IMR-90 (cell line): ENCODE data around the gene PHKB. TPM values are rescaled to one million over a fixed set of nuclear protein-coding genes. Genes with fewer than 3 reads are reported as not detected.

ENCODE experiments used
- ATAC-seq: fragments of 200-7000 bp; cut with Tn5 transposase; 2 replicates; pipeline ENCODE4 v1.9.1; 2020; ENCODE audit warnings: low read depth, mild to moderate bottlenecking, moderate library complexity
- BruUV-seq: library from RNA; stranded (reverse); fragments of 400-500 nt; replicated peaks from 2 replicates; lab custom pipeline; 2021; lab: Mats Ljungman, UMichigan
- CTCF ChIA-PET: fragments of 300-600 bp; formaldehyde crosslinking; extraction: SDS; loops from one replicate; lab custom pipeline; 2021; ENCODE audit warnings: antibody characterized with exemption; lab: Yijun Ruan, JAX
- POLR2A ChIA-PET: fragments of 300-600 bp; sonication (Branson Sonifier 250); formaldehyde crosslinking; loops from one replicate; lab custom pipeline; 2022; ENCODE audit warnings: antibody characterized with exemption; ENCODE audit not compliant: unreplicated experiment; lab: Charles Lee
- DNase-seq: peaks from one replicate; pipeline ENCODE4 v3.0.0; 2013
- H2AFZ ChIP-seq: replicated peaks from 2 replicates; pipeline ENCODE3; 2013; ENCODE audit warnings: low read length, mild to moderate bottlenecking; ENCODE audit not compliant: poor library complexity
- H2AK5ac ChIP-seq: 2 replicates; pipeline ENCODE4 v1.6.1; 2013; ENCODE audit warnings: low read depth, low read length, inconsistent platforms
- H2AK9ac ChIP-seq: replicated peaks from 2 replicates; pipeline ENCODE3; 2013; ENCODE audit warnings: mild to moderate bottlenecking, low read depth, low read length, moderate library complexity; ENCODE audit not compliant: poor library complexity
- H2BK120ac ChIP-seq: 2 replicates; pipeline ENCODE4 v1.6.1; 2013; ENCODE audit warnings: low read depth, low read length, inconsistent platforms
- H2BK15ac ChIP-seq: 3 replicates; pipeline ENCODE4 v1.6.1; 2013; ENCODE audit warnings: low read depth, low read length, inconsistent platforms
- H2BK20ac ChIP-seq: 2 replicates; pipeline ENCODE4 v1.6.1; 2013; ENCODE audit warnings: low read depth, mild to moderate bottlenecking, inconsistent platforms, low read length, moderate library complexity
- H2BK5ac ChIP-seq: 2 replicates; pipeline ENCODE4 v1.6.1; 2013; ENCODE audit warnings: mild to moderate bottlenecking, low read depth, low read length, inconsistent platforms; ENCODE audit not compliant: poor library complexity, severe bottlenecking
- H3K14ac ChIP-seq: replicated peaks from 2 replicates; pipeline ENCODE4 v1.6.1; 2013; ENCODE audit warnings: low read depth, low read length, inconsistent platforms
- H3K18ac ChIP-seq: 2 replicates; pipeline ENCODE4 v1.6.1; 2013; ENCODE audit warnings: low read depth, low read length, control low read depth
- H3K23ac ChIP-seq: 2 replicates; pipeline ENCODE4 v1.6.1; 2013; ENCODE audit warnings: low read depth, low read length, inconsistent platforms
- H3K27ac ChIP-seq: 2 replicates; pipeline ENCODE4 v1.5.1; 2013; ENCODE audit warnings: mild to moderate bottlenecking, control low read depth, low read length; ENCODE audit not compliant: insufficient read depth
- H3K27me3 ChIP-seq: 2 replicates; pipeline ENCODE4 v1.6.1; 2013; ENCODE audit warnings: low read length; ENCODE audit not compliant: control insufficient read depth, insufficient read depth
- H3K36me3 ChIP-seq: 2 replicates; pipeline ENCODE4 v1.6.1; 2013; ENCODE audit warnings: low read length, mixed read lengths; ENCODE audit not compliant: control insufficient read depth, insufficient read depth
- H3K4ac ChIP-seq: 2 replicates; pipeline ENCODE4 v1.6.1; 2013; ENCODE audit warnings: low read depth, low read length, inconsistent platforms
- H3K4me1 ChIP-seq: 2 replicates; pipeline ENCODE4 v1.6.1; 2013; ENCODE audit warnings: low read length, mixed read lengths; ENCODE audit not compliant: control insufficient read depth, insufficient read depth
- H3K4me2 ChIP-seq: 2 replicates; pipeline ENCODE4 v1.6.1; 2013; ENCODE audit warnings: low read depth, mild to moderate bottlenecking, control low read depth, low read length, moderate library complexity
- H3K4me3 ChIP-seq: 2 replicates; pipeline ENCODE4 v1.5.1; 2013; ENCODE audit warnings: low read depth, mild to moderate bottlenecking, control low read depth, low read length, moderate library complexity; ENCODE audit not compliant: insufficient read depth
- H3K56ac ChIP-seq: 2 replicates; pipeline ENCODE4 v1.6.1; 2013; ENCODE audit warnings: low read length, inconsistent platforms; ENCODE audit not compliant: insufficient read depth; ENCODE audit errors: extremely low read depth
- H3K79me1 ChIP-seq, 2 experiments: 2 replicates each; pipeline ENCODE4 v1.6.1; 2013; ENCODE audit warnings: low read length in 2 of 2, inconsistent platforms in 1 of 2, low read depth in 1 of 2
- H3K9ac ChIP-seq: 2 replicates; pipeline ENCODE4 v1.6.1; 2013; ENCODE audit warnings: low read depth, low read length, control low read depth
- H3K9me1 ChIP-seq: 2 replicates; pipeline ENCODE4 v1.6.1; 2013; ENCODE audit warnings: low read length, inconsistent platforms; ENCODE audit not compliant: insufficient read depth
- H3K9me3 ChIP-seq: 2 replicates; pipeline ENCODE4 v1.6.1; 2013; ENCODE audit warnings: low read length; ENCODE audit not compliant: control insufficient read depth, insufficient read depth
- H4K20me1 ChIP-seq: 2 replicates; pipeline ENCODE4 v1.6.1; 2013; ENCODE audit warnings: low read length, inconsistent platforms; ENCODE audit not compliant: insufficient read depth
- H4K5ac ChIP-seq: 2 replicates; pipeline ENCODE4 v1.6.1; 2013; ENCODE audit warnings: mild to moderate bottlenecking, low read depth, low read length, control low read depth
- H4K8ac ChIP-seq, 2 experiments: 2 replicates each; pipeline ENCODE4 v1.6.1; 2013; ENCODE audit warnings: low read depth in 2 of 2, low read length in 2 of 2, control low read depth in 1 of 2, inconsistent platforms in 1 of 2
- H4K91ac ChIP-seq: 2 replicates; pipeline ENCODE4 v1.6.1; 2013; ENCODE audit warnings: low read depth, low read length, inconsistent platforms; ENCODE audit not compliant: insufficient read depth
- BHLHE40 ChIP-seq: fragments of 150-350 bp; IDR thresholded peaks from 2 replicates; pipeline ENCODE4 v1.6.1; 2016; ENCODE audit warnings: mild to moderate bottlenecking, low read depth, low read length
- CEBPB ChIP-seq: IDR thresholded peaks from 2 replicates; pipeline ENCODE4 v1.6.1; 2012; ENCODE audit warnings: low read depth, low read length, improper control_type of control experiment
- ELK1 ChIP-seq: fragments of 150-350 bp; IDR thresholded peaks from 2 replicates; pipeline ENCODE4 v1.6.1; 2016; ENCODE audit warnings: low read depth, mild to moderate bottlenecking, low read length, moderate library complexity, borderline replicate concordance
- FOS ChIP-seq: fragments of 150-350 bp; IDR thresholded peaks from 2 replicates; pipeline ENCODE4 v1.6.1; 2016; ENCODE audit warnings: low read depth, low read length
- NFE2L2 ChIP-seq: fragments of 150-350 bp; IDR thresholded peaks from 2 replicates; pipeline ENCODE4 v1.6.1; 2016; ENCODE audit warnings: low read depth, mild to moderate bottlenecking, low read length
- POLR2A ChIP-seq: IDR thresholded peaks from 2 replicates; pipeline ENCODE4 v1.6.1; 2012; ENCODE audit warnings: mild to moderate bottlenecking, low read depth, low read length
- USF2 ChIP-seq: fragments of 150-350 bp; IDR thresholded peaks from 2 replicates; pipeline ENCODE4 v1.6.1; 2017; ENCODE audit warnings: mild to moderate bottlenecking, antibody characterized with exemption, low read length, low read depth
- WGBS, 2 experiments: methylation state at CpG; one replicate each; pipeline versions ENCODE4 v1.1.5 to v1.1.7; 2013; ENCODE audit warnings: missing lambda C conversion rate in 2 of 2; ENCODE audit not compliant: insufficient read length in 1 of 2; ENCODE audit errors: extremely low coverage in 2 of 2; 5-methylcytosine and 5-hydroxymethylcytosine counted together
- dilution Hi-C: fragments of 300-500 bp; cut with HindIII; formaldehyde crosslinking; loops from one replicate; pipeline ENCODE4 v1.14.3; 2018; ENCODE audit warnings: low sequenced_read_pairs; ENCODE audit not compliant: unreplicated experiment
- in situ Hi-C: fragments of 300-500 bp; cut with MboI; formaldehyde crosslinking; loops from 3 replicates; pipeline ENCODE4 v1.14.3; 2019; ENCODE audit warnings: low sequenced_read_pairs, inconsistent platforms, mixed read lengths
- intact Hi-C: fragments of 100-400 bp; cut with micrococcal nuclease; formaldehyde crosslinking; loops from 2 replicates; pipeline ENCODE4 v1.10.0; 2022
- polyA plus RNA-seq, 3 experiments: library from polyadenylated mRNA; depleted of rRNA; stranded (reverse); fragments of >200 nt; gene quantifications; 2 replicates each; pipeline ENCODE4 v1.2.3, GENCODE V29; 2012; ENCODE audit warnings: low replicate concordance in 1 of 3
- total RNA-seq: library from RNA; depleted of rRNA; stranded (reverse); fragments of >200 nt; gene quantifications from 2 replicates; pipeline ENCODE4 v1.2.3, GENCODE V29; 2012

The PHKB gene
- total and polyA plus RNA-seq, 2 of the 4 experiments (the other 2 are of a cell fraction): 24.2 to 58.6 TPM

- Histone ChIP-seq H4K8ac (no peak overlapping the region), H4K5ac (no peak overlapping the region), H3K4ac (no peak overlapping the region), H3K14ac (no peak overlapping the region), H3K9me1 (no peaks in the 10 kb centered on the region), H4K20me1 (no peaks in the 10 kb centered on the region), H3K23ac (no peak overlapping the region), H2AK5ac (no peak overlapping the region), H2AK9ac (no peak overlapping the region), H4K91ac (no peak overlapping the region), H3K27ac (no peak overlapping the region), H2BK15ac (no peak overlapping the region), H3K79me1 (no peaks in the 10 kb centered on the region), H2BK20ac (no peak overlapping the region), H3K36me3 (no peaks in the 10 kb centered on the region; the same call in 1 of the 2 replicates), H3K4me3 (no peak overlapping the region), H3K4me2 (no peak overlapping the region), H3K9me3 (no peaks in the 10 kb centered on the region), H3K9ac (no peak overlapping the region), H3K56ac (no peak overlapping the region), H2AFZ (no peak overlapping the region), H2BK120ac (no peak overlapping the region), H2BK5ac (no peak overlapping the region), H3K18ac (no peak overlapping the region), H3K4me1 (no peaks in the 10 kb centered on the region), H3K27me3 (no peaks in the 10 kb centered on the region)
- no peak for DNase-seq
- TF ChIP-seq POLR2A (no peak), BHLHE40 (no peak), USF2 (no peak), CEBPB (no peak), FOS (no peak), NFE2L2 (no peak), ELK1 (no peak)
- no TSS peak for BruUV-seq
- ChIA-PET CTCF (interaction anchor here (0.5 kb wide), 2 partner anchors 11 to 14 kb away, joined by 3 read pairs; no protein-coding TSS in a partner anchor), POLR2A (no interaction called here)
- in situ Hi-C loops: no loop called here
- dilution Hi-C loops: no loop called here
- no CpG with 5 or more reads among the region's 6 CpGs for WGBS, 2 experiments
- intact Hi-C loops: no loop called here
- no peak for ATAC-seq
These were observed 139.2 kb downstream of the PHKB start for GRCh38 chr16:47600376-47600775.
